Endothelial cell of hepatic sinusoid (primary cell): ENCODE data around the gene CDS2.

Source experiments
- in situ Hi-C: cut with HindIII; loops from 2 replicates; pipeline ENCODE4 v1.10.0; 2017; ENCODE audit warnings: low sequenced_read_pairs

Gene CDS2

DNA sequence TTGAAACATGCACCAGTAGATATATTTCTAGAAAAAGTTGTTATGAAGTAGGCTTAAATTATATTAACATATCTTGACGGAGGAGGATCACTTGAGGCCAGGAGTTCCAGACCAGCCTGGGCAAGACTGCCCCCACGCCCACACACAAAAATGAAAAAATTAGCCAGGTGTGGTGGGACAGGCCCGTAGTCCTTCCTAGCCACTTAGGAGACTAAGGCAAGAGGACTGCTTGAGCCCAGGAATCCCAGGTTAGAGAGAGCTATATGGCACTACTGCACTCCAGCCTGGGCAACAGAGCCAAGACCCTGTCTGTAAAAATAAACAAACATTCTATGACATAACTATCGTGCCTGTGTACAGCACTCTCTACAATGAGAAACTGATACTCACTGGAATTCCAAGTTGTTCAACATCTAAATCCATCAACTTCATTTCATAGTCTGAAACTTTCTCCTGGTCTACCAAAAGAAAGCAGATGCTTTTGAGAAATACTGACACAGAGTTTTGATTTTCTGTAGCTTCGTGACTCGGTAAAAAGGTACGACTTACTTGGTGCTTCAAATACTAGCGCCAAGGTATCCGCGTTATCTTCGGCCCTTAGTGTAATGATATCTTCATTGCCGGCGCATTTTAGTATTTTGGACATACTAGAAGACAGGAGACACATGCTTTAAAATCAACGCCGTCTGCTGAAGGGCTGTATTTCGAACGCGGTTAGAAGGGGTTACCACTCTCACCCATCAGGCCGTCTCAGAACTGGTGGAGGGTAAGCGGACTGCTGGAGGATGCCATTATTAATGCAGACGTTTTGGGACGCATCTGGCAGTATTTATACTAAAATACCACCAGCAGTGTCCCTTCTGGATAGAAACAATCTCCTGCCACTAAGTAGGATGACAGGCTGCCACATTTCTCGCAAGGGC, 8.3 kb upstream of the CDS2 start:
- in situ Hi-C loops = no loop called here

DNA sequence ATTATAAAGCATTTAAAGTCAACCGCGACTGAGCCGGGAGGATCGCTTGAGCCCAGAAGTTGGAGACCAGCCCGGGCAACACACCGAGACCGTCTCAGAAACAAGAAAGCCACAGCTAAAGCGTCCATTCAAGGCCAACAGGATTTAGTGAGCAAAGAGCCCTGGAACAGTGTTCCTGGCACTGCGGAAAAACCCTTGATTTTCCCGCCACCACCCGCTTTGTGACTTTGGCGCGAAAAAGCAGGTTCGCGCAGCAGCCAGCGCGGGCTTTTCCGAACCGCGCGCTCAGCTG, 7.7 kb upstream of the CDS2 start:
- in situ Hi-C loops = no loop called here

GRCh38 chr20:5119435-5120184, 7.2 kb upstream of the CDS2 start, which contains the start of gene PCNA:
PCNA (minus strand) TSS chr20:5119958; CDS start chr20:5119798, 160 bp downstream.
- in situ Hi-C loops = no loop called here

DNA sequence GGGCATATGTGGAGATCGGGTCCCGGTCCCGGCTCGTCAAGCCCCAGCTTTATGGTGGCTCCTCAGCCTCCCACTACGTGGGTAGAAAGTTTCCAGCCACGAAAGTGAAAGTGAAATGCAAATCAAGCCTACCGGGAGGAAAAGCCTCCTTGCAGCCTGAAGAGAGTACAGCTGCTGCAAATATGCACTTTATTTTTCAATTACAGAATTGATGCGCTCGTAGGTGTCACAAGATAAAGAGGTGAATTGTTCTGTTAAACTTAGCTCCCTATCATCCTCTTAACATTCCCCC, 6.7 kb upstream of the CDS2 start:
- in situ Hi-C loops = no loop called here

DNA sequence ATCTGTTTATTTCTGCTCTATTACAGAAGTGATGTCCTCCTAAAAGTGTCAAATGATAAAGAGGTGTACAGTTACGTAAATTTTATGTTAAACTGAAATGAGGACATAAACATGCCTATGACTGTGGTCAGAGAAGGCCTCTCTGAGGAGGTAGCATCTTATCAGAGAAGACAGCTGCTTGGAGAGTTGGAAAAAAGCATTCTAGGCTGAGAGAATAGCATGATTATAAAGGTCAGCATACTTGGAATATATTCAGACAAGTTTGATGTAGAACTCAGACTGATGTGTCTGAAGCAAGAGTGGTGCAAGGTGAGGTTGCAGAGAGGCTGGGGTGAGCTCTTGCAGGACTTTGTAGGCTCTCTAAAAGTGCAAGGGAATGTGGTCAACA, 3.9 kb upstream of the CDS2 start:
- in situ Hi-C loops = no loop called here

DNA sequence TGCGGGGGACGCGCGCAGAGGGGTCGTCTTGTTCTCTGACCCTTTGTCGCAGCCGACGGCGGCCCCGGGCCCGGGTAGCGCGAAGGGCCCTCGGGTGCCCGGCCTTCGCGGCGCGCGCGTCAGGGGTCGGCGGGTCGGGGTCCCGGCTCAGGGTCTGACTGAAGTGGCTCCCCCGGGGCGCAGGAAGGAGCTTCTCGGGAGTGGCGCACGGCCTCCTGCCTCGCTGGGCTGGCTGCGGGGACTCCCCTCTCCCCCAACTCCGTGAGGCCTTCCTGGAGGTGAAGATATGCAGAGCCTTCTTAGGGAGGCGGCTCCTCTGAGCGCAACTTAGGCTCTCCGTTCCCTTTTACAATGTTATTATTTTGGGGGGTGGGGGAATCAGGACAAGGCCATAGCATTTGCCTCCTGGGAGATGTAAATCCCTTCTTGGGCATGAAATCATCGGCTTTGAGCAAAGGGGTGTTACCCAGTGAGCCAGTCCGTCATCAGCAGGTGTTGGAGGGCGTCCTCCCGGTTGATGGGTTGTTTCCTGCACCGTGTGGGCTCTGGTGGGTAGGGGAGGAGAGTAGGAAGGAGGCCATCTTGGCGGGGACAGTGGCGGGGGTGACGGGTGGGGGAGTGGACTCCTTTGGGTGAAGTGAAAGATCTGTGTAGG, 523 bp downstream of the CDS2 start:
- in situ Hi-C loops = no loop called here

DNA sequence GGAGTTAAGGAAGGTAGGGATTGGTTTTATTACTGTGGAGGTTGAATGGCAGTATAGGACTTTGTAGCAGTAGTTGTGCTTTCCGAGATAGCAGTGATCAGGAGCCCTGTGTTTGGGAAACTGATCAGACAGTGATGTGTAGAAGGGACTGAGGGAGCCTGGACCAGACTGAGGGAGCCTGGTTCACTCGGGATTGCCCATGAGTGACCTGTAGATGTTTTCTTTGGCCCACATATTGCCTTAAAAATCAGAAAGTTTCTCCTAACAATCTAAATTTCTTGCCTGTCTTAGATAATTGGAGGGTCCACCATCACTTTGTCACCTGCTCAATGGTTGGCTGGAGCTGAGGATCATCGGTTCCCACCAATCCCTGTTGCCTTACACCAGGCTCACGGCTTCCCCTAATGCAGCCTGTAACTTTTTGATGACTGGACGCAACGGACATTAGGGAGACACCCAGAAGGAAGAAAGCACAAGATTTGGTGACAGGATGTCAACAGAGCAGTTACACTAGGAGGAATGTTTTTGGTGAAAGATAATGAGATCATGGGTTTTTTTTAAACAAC, 1.1 kb downstream of the CDS2 start:
- in situ Hi-C loops = no loop called here

DNA sequence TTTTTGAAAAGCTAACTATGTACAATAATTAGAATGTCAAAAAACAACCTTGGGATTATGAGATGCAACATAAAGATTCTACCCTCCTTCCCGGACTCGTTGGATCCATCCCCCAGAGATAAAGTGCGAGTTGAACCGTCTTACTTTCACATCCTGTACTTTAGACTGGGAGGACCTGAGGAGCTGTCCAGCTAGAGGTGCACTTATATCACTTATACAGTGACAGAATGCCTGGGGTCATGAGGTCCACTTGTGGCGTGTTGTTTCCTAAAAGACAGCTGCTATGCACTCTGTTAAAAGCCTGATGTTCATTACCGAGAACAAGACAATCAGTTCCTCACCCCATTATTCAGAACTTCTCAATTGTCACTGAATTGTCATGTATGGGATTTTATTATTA, 2.1 kb downstream of the CDS2 start:
- in situ Hi-C loops = no loop called here

DNA sequence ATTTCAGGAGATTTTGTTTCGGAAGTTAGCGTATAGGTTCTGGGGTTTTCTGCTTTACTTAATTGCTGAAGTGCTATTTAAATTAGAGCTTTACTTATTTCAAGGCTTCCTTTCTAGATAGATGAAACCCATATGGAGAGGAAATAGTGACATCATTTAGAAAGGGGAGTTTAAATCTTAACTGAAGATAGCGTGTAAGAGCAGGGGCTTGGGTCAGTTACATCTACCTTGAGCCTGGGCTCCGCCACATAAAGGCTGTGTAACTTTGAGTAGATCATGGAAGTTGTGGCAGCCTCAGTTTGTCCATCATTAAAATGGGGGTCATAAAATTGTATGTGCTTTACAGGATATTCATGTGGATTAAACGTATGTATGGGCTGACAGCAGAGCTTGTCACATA, 4.7 kb downstream of the CDS2 start:
- in situ Hi-C loops = no loop called here

- in situ Hi-C loops = no loop called here
Measured at GRCh38 chr20:5133998-5134397, 7.2 kb downstream of the CDS2 start.

DNA sequence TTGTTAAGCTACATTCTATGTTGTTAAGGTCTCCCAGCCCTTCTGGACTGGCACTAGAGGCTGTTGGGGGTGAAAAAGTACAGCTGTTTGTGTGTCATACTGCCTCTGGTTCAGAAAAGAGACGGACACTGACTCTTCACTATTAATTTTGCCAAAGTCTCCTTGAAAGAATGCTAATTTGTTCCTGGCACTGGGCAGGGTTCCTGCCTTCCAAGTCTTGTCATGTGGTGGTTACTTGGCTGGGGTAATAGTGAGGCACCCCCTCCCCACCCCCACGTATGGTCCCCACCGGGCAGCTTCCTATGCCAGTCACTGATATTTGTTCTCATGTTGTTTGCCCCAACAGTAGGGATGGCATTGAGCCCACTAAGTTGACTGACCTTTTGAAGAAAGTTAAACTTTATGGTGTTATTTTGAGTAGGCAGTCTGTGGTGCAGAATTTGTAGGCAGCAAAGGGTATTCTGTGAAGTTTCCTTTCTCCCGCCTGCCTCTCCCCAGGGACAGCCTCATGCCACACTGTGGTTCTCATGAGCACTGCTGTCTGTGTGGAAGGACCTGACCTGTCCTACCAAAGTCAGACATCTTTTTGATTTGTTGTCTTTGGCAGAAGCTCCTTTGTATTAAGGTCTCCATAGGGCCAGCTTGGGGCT, 8.7 kb downstream of the CDS2 start:
- in situ Hi-C loops = no loop called here

GRCh38 chr20:5136096-5136495, 9.3 kb downstream of the CDS2 start:
- in situ Hi-C loops = no loop called here

DNA sequence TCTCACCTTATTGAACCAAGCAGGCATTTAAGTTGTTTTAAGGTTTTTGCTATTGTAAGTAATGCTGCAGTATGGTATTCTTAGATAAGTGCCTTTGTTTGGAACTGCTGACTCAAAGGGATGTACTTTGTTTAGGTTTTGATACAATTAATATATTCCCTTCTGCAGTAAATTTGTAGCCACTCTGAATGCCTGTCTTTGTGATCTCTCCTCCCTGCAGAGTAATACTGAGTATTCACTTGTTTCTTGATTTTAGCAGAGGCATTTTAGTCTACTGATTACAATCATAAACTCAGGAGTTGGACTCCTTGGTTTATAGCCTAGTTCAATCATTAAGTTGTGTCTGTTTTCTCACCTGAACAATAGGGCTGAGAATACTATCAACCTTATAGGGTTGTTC, 13.4 kb downstream of the CDS2 start:
- in situ Hi-C loops = no loop called here

GRCh38 chr20:5141615-5142014, 14.8 kb downstream of the CDS2 start:
- in situ Hi-C loops = no loop called here

DNA sequence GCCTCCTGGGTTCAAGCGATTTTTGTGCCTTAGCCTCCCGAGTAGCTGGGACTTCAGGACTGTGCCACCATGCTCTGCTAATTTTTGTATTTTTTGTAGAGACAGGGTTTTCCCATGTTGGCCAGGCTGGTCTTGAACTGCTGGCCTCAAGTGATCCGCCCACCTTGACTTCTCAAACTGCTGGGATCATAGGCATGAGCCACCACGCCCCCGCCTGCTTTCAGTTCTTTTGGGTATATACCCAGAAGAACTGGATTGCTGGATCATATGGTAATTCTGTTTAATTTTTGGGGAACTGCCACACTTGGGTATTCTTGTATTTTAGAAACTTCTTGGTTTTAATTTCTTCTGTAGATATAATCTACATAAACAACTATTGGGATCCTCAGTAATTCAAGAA, 17.0 kb downstream of the CDS2 start:
- in situ Hi-C loops = no loop called here

- in situ Hi-C loops = no loop called here
Measured at GRCh38 chr20:5145365-5146098, 18.7 kb downstream of the CDS2 start.

DNA sequence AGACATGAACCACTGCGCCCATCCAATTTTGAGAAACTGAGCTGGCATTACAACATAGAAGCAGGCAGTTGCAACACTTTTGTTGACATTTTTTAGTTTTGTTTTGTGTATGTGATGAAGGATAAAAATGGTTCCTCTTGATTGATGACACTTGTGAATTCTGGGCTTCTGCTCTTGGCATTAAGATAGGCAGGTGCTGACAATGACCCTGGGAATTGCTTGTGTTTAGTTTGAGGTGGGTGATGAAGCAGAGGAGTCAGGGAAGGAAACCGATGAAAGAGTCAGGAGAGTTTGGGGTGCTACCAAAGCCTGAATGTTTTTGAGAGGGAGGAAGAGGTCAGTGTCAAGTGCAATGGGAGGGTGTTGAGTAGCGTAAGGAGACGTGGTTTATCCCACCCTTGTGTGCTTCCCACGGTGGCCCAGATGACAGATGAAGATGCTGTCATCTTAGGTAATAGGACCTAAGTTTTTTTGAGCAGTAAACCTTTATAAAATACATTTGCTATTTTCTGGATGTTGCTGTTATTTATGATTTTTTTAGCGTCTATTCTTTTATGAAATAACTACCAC, 19.4 kb downstream of the CDS2 start:
- in situ Hi-C loops = no loop called here

DNA sequence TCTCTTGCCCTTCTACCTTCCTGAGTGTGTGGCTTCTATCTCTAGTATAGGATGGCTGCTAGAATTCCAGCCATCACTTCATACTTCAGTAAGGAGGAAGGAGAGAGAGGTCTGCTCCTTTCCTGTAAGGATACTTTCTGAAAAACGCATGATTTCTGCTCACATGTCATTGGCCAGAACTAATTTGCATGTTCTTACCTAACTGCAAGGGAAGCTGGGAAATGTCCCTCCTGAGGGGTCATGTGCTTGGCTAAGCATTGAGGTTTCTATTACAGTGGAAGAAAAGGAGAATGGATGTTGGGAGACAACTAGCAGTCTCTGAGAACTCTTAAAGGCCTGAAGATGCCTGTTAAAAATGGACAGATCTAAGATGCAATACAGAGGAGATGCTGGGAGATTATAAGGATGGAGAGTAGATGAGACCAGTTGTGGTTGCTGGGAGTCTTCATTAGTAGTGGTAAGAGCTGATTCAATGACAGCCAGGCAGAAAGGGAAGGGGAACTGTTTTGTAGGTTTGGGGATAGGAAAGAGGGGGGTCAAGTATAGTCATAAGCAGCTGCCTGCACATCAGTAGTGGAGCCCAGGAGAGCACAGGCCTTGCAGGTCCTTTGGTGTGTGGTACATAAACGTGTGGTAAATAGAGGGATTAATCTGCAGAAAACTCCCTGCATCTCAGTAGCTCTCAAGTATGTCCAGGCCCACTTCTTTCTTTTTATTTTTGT, 20.2 kb downstream of the CDS2 start:
- in situ Hi-C loops = no loop called here

GRCh38 chr20:5148581-5148980, 21.8 kb downstream of the CDS2 start:
- in situ Hi-C loops = no loop called here

GRCh38 chr20:5149892-5150225, 23.1 kb downstream of the CDS2 start:
- in situ Hi-C loops = no loop called here
